Measurements from ENCODE around the gene EIF4E2. TPM values are rescaled to one million over a fixed set of nuclear protein-coding genes. Genes with fewer than 3 reads are reported as not detected.

EIF4E2 gene
- total and polyA plus RNA-seq, 3 donors from 2014 or later = 56.3 to 93.5 (median 67.5) TPM

- intact Hi-C loops (cut with DNase I; ENCODE audit: low total_unique reads) = loop anchor here (10.0 kb wide), 1 partner anchor 609 kb away; no protein-coding TSS in a partner anchor
- DNase-seq = no peak
Measured at GRCh38 chr2:232513353-232513752, 37.1 kb upstream of the EIF4E2 start.

GRCh38 chr2:232515639-232516038 is 34.9 kb upstream of the EIF4E2 start:
- WGBS, 2 donors = 86 to 88% methylated on average over 7 of the region's 7 CpGs
- intact Hi-C loops (cut with DNase I; ENCODE audit: low total_unique reads) = loop anchor here (10.0 kb wide), 1 partner anchor 611 kb away; no protein-coding TSS in a partner anchor
- H3K36me3 ChIP-seq (ENCODE audit: low read depth, missing control alignments) = no peaks in the 10 kb centered on the region
- no peak overlapping the region for H3K27ac ChIP-seq
- no peaks in the 10 kb centered on the region for H3K9me3 ChIP-seq
- H3K27me3 ChIP-seq = no peaks in the 10 kb centered on the region
- H3K4me3 ChIP-seq = no peak overlapping the region
- no peaks in the 10 kb centered on the region for H3K4me1 ChIP-seq
- DNase-seq = no peak
- no peak for TF ChIP-seq POLR2A (IDR thresholded peaks at IDR 0.05)
- TF ChIP-seq, protein P1, sequence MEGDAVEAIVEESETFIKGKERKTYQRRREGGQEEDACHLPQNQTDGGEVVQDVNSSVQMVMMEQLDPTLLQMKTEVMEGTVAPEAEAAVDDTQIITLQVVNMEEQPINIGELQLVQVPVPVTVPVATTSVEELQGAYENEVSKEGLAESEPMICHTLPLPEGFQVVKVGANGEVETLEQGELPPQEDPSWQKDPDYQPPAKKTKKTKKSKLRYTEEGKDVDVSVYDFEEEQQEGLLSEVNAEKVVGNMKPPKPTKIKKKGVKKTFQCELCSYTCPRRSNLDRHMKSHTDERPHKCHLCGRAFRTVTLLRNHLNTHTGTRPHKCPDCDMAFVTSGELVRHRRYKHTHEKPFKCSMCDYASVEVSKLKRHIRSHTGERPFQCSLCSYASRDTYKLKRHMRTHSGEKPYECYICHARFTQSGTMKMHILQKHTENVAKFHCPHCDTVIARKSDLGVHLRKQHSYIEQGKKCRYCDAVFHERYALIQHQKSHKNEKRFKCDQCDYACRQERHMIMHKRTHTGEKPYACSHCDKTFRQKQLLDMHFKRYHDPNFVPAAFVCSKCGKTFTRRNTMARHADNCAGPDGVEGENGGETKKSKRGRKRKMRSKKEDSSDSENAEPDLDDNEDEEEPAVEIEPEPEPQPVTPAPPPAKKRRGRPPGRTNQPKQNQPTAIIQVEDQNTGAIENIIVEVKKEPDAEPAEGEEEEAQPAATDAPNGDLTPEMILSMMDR (IDR thresholded peaks at IDR 0.05) = no peak

More at GRCh38 chr2:232513353-232513752, 37.1 kb upstream of the EIF4E2 start:
- TF ChIP-seq, protein P1 (IDR thresholded peaks at IDR 0.05) = no peak
- TF ChIP-seq POLR2A (IDR thresholded peaks at IDR 0.05) = no peak
- Histone ChIP-seq H3K4me3 (no peak overlapping the region), H3K4me1 (no peaks in the 10 kb centered on the region), H3K27me3 (no peaks in the 10 kb centered on the region), H3K9me3 (no peaks in the 10 kb centered on the region), H3K27ac (no peak overlapping the region), H3K36me3 (ENCODE audit: low read depth, missing control alignments) (no peaks in the 10 kb centered on the region)
- WGBS, 2 donors = 87 to 89% methylated on average over 3 to 5 of the region's 5 CpGs

- Histone ChIP-seq H3K9me3 (no peaks in the 10 kb centered on the region), H3K36me3 (ENCODE audit: low read depth, missing control alignments) (no peaks in the 10 kb centered on the region), H3K27me3 (no peaks in the 10 kb centered on the region), H3K4me3 (no peak overlapping the region), H3K27ac (no peak overlapping the region), H3K4me1 (no peaks in the 10 kb centered on the region)
- WGBS, 2 donors = 87 to 91% methylated on average over 3 of the region's 3 CpGs
- TF ChIP-seq POLR2A (IDR thresholded peaks at IDR 0.05) = no peak
- TF ChIP-seq, protein P1 (IDR thresholded peaks at IDR 0.05) = no peak
- intact Hi-C loops (cut with DNase I; ENCODE audit: low total_unique reads) = loop anchor here (10.0 kb wide), 1 partner anchor 612 kb away; no protein-coding TSS in a partner anchor
- no peak for DNase-seq
Measured at GRCh38 chr2:232516551-232516950, 33.9 kb upstream of the EIF4E2 start.

DNA sequence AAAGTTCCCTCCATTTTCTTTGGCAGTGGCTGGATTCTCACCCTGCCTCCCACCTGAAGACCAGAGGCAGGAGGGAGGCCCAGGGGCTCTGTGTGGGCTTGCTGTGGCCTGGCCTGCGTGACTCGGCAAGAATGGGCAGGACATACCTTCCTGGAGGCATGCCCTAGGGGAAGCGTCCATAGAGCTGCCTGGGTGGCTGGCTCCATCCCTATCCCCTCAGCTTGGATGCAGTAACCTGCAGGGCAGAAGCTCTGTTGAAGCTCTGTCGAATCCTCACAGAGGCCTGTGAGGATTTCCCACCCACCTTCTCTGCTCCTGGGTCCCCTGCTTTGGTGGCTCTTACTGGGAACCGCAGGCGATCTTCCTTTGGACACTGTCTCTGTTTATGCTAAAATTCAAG is 31.6 kb upstream of the EIF4E2 start:
- no peak for TF ChIP-seq POLR2A (IDR thresholded peaks at IDR 0.05)
- TF ChIP-seq, protein P1 (IDR thresholded peaks at IDR 0.05) = no peak
- H3K27me3 ChIP-seq = no peaks in the 10 kb centered on the region

More for the DNA sequence above, 31.6 kb upstream of the EIF4E2 start:
- no peak for DNase-seq
- Histone ChIP-seq H3K9me3 (no peaks in the 10 kb centered on the region), H3K4me3 (no peak overlapping the region), H3K27ac (no peak overlapping the region), H3K4me1 (no peaks in the 10 kb centered on the region), H3K36me3 (ENCODE audit: low read depth, missing control alignments) (no peaks in the 10 kb centered on the region)
- WGBS, 2 donors = 87 to 89% methylated on average over 3 to 6 of the region's 6 CpGs
- intact Hi-C loops (cut with DNase I; ENCODE audit: low total_unique reads) = loop anchor here (10.0 kb wide), 1 partner anchor 614 kb away; no protein-coding TSS in a partner anchor
